Stimulated activated CD8-positive, alpha-beta memory T cell treated with anti-CD3 and anti-CD28 coated beads, Interleukin-2, amount 100 ng/mL, for 1 hour (primary cell): ENCODE data around the gene NEURL1B.
"Not testable (repeated sequence)": the region's sequence is repeated elsewhere in the genome, so short reads cannot be mapped to it uniquely, and the experiment has no call there.

ENCODE experiments used
- DNase-seq, 2 donors: peaks; one replicate each; pipeline ENCODE4 v3.0.0-alpha.2; 2020; ENCODE audit warnings: low read depth in 2 of 2

Gene NEURL1B

GRCh38 chr5:172657524-172658233, 16.6 kb downstream of the NEURL1B start:
- not testable (repeated sequence) for DNase-seq

- DNase-seq = no peak
These were observed 17.3 kb downstream of the NEURL1B start for GRCh38 chr5:172658391-172658790.

- DNase-seq = no peak
These were observed 18.0 kb downstream of the NEURL1B start for GRCh38 chr5:172658961-172659501.

GRCh38 chr5:172659570-172659908, 18.5 kb downstream of the NEURL1B start:
- DNase-seq = no peak

GRCh38 chr5:172659909-172660628, 19.0 kb downstream of the NEURL1B start:
- DNase-seq = no peak

- DNase-seq = no peak
These were observed 19.9 kb downstream of the NEURL1B start for GRCh38 chr5:172660974-172661373.

- no peak for DNase-seq
These were observed 20.5 kb downstream of the NEURL1B start for GRCh38 chr5:172661526-172661925.

GRCh38 chr5:172662596-172662995, 21.5 kb downstream of the NEURL1B start:
- DNase-seq = no peak

GRCh38 chr5:172664018-172664417, 23.0 kb downstream of the NEURL1B start:
- no peak for DNase-seq

- no peak for DNase-seq
These were observed 23.8 kb downstream of the NEURL1B start for GRCh38 chr5:172664681-172665541.

- DNase-seq = no peak
These were observed 25.2 kb downstream of the NEURL1B start for GRCh38 chr5:172666251-172666650.

GRCh38 chr5:172667786-172668593, 26.9 kb downstream of the NEURL1B start:
- DNase-seq = no peak

- DNase-seq = no peak
These were observed 27.6 kb downstream of the NEURL1B start for GRCh38 chr5:172668594-172669071.

- no peak for DNase-seq
These were observed 28.4 kb downstream of the NEURL1B start for GRCh38 chr5:172669386-172670004.

GRCh38 chr5:172670005-172670402, 28.9 kb downstream of the NEURL1B start:
- no peak for DNase-seq

- DNase-seq = no peak
These were observed 29.4 kb downstream of the NEURL1B start for GRCh38 chr5:172670444-172670843.

- DNase-seq = no peak
These were observed 30.0 kb downstream of the NEURL1B start for GRCh38 chr5:172671091-172671490.

GRCh38 chr5:172672681-172673080, 31.6 kb downstream of the NEURL1B start:
- DNase-seq = no peak

- DNase-seq = no peak
These were observed 33.1 kb downstream of the NEURL1B start for GRCh38 chr5:172674155-172674554.

GRCh38 chr5:172676914-172677475, 35.9 kb downstream of the NEURL1B start:
- DNase-seq = no peak
